Upper lobe of right lung (tissue), 1 donor: ENCODE results near the gene GJD4. TPM values are rescaled to one million over a fixed set of nuclear protein-coding genes. Genes with fewer than 3 reads are reported as not detected.

Source experiments
- ATAC-seq: fragments of 200-7000 bp; cut with Tn5 transposase; one replicate; pipeline ENCODE4 v1.9.1; 2020; ENCODE audit warnings: mild to moderate bottlenecking, moderate library complexity
- DNase-seq: peaks from one replicate; pipeline ENCODE4 v3.0.0-alpha.2; 2020
- H3K27ac ChIP-seq: fragments of 200-600 bp; one replicate; pipeline ENCODE4 v1.8.0; 2022
- H3K27me3 ChIP-seq: fragments of 200-600 bp; one replicate; pipeline ENCODE4 v1.8.0; 2022; ENCODE audit warnings: mild to moderate bottlenecking
- H3K36me3 ChIP-seq: fragments of 200-600 bp; one replicate; pipeline ENCODE4 v1.8.0; 2022
- H3K4me1 ChIP-seq: fragments of 200-600 bp; one replicate; pipeline ENCODE4 v1.8.0; 2022
- H3K4me3 ChIP-seq: fragments of 200-600 bp; one replicate; pipeline ENCODE4 v1.8.0; 2022; ENCODE audit warnings: mild to moderate bottlenecking
- H3K9me3 ChIP-seq: fragments of 200-600 bp; one replicate; pipeline ENCODE4 v1.8.0; 2022
- CTCF ChIP-seq: fragments of 200-600 bp; IDR thresholded peaks from one replicate; pipeline ENCODE4 v1.8.0; 2022; ENCODE audit warnings: antibody characterized with exemption
- intact Hi-C: fragments of 100-400 bp; cut with DNase I; formaldehyde crosslinking; loops from one replicate; pipeline ENCODE4 v1.11.0; 2022
- total RNA-seq: library from RNA; stranded (reverse); fragmentation: NEBNext Ultra II Directional; extraction: Animal tissue kit (Norgen Biotek cat#: 25700); gene quantifications from one replicate; pipeline ENCODE4 v1.2.1, GENCODE V29; 2021
- donor health status: DM: no; HTN: yes; CAD: no; lungs with severe emphysema.

GJD4 gene
- total RNA-seq, 1 donor from 2014 or later: not detected

- Histone ChIP-seq H3K36me3 (peaks cover 17% of the 10 kb centered on the region), H3K4me1 (no peaks in the 10 kb centered on the region), H3K4me3 (no peak overlapping the region), H3K27me3 (no peaks in the 10 kb centered on the region), H3K27ac (no peak overlapping the region), H3K9me3 (no peaks in the 10 kb centered on the region)
- no peak for ATAC-seq
- no peak for TF ChIP-seq CTCF
- no peak for DNase-seq
- intact Hi-C loops: no loop called here
Measured at GRCh38 chr10:35562427-35562826, 42.7 kb upstream of the GJD4 start.

- Histone ChIP-seq H3K27me3 (no peaks in the 10 kb centered on the region), H3K27ac (no peak overlapping the region), H3K4me1 (no peaks in the 10 kb centered on the region), H3K9me3 (no peaks in the 10 kb centered on the region), H3K4me3 (no peak overlapping the region), H3K36me3 (peaks cover 26% of the 10 kb centered on the region)
- ATAC-seq: peak; percentile 88
- intact Hi-C loops: no loop called here
- DNase-seq: peak; percentile 75
- peak; percentile 98 for TF ChIP-seq CTCF
Measured at GRCh38 chr10:35563261-35563891, 41.8 kb upstream of the GJD4 start.

GRCh38 chr10:35564341-35564968 lies 40.7 kb upstream of the GJD4 start:
- Histone ChIP-seq H3K27me3 (no peaks in the 10 kb centered on the region), H3K4me3 (no peak overlapping the region), H3K36me3 (peaks cover 36% of the 10 kb centered on the region), H3K9me3 (no peaks in the 10 kb centered on the region), H3K27ac (no peak overlapping the region), H3K4me1 (no peaks in the 10 kb centered on the region)
- ATAC-seq (peak; percentile 74), DNase-seq (no peak)
- intact Hi-C loops: no loop called here
- no peak for TF ChIP-seq CTCF

- intact Hi-C loops: no loop called here
Measured at GRCh38 chr10:35565602-35566081, 39.5 kb upstream of the GJD4 start.

GRCh38 chr10:35567951-35568350 lies 37.2 kb upstream of the GJD4 start:
- intact Hi-C loops: no loop called here
- no peaks in the 10 kb centered on the region for H3K27me3 ChIP-seq
- peaks cover 55% of the 10 kb centered on the region for H3K36me3 ChIP-seq
- no peak overlapping the region for H3K4me3 ChIP-seq
- no peaks in the 10 kb centered on the region for H3K9me3 ChIP-seq
- no peak for DNase-seq
- no peak for ATAC-seq
- TF ChIP-seq CTCF: no peak
- no peak overlapping the region for H3K27ac ChIP-seq
- H3K4me1 ChIP-seq: no peaks in the 10 kb centered on the region

More at GRCh38 chr10:35565602-35566081, 39.5 kb upstream of the GJD4 start:
- Histone ChIP-seq H3K9me3 (no peaks in the 10 kb centered on the region), H3K27ac (no peak overlapping the region), H3K27me3 (no peaks in the 10 kb centered on the region), H3K4me1 (no peaks in the 10 kb centered on the region), H3K4me3 (no peak overlapping the region), H3K36me3 (peaks cover 46% of the 10 kb centered on the region)
- no peak for DNase-seq
- ATAC-seq: no peak
- TF ChIP-seq CTCF: no peak
